Upper lobe of right lung (tissue), 1 donor: ENCODE data around the gene CDC42SE1. TPM values are rescaled to one million over a fixed set of nuclear protein-coding genes. Genes with fewer than 3 reads are reported as not detected.

Experiments
- ATAC-seq: fragments of 200-7000 bp; cut with Tn5 transposase; one replicate; pipeline ENCODE4 v1.9.1; 2020; ENCODE audit warnings: mild to moderate bottlenecking, moderate library complexity
- DNase-seq: peaks from one replicate; pipeline ENCODE4 v3.0.0-alpha.2; 2020
- H3K27ac ChIP-seq: fragments of 200-600 bp; one replicate; pipeline ENCODE4 v1.8.0; 2022
- H3K27me3 ChIP-seq: fragments of 200-600 bp; one replicate; pipeline ENCODE4 v1.8.0; 2022; ENCODE audit warnings: mild to moderate bottlenecking
- H3K36me3 ChIP-seq: fragments of 200-600 bp; one replicate; pipeline ENCODE4 v1.8.0; 2022
- H3K4me1 ChIP-seq: fragments of 200-600 bp; one replicate; pipeline ENCODE4 v1.8.0; 2022
- H3K4me3 ChIP-seq: fragments of 200-600 bp; one replicate; pipeline ENCODE4 v1.8.0; 2022; ENCODE audit warnings: mild to moderate bottlenecking
- H3K9me3 ChIP-seq: fragments of 200-600 bp; one replicate; pipeline ENCODE4 v1.8.0; 2022
- intact Hi-C: fragments of 100-400 bp; cut with DNase I; formaldehyde crosslinking; loops from one replicate; pipeline ENCODE4 v1.11.0; 2022
- total RNA-seq: library from RNA; stranded (reverse); fragmentation: NEBNext Ultra II Directional; extraction: Animal tissue kit (Norgen Biotek cat#: 25700); gene quantifications from one replicate; pipeline ENCODE4 v1.2.1, GENCODE V29; 2021
- TF ChIP-seq, protein P1 (sequence below): fragments of 200-600 bp; IDR thresholded peaks from one replicate; pipeline ENCODE4 v1.8.0; 2022; ENCODE audit warnings: antibody characterized with exemption
- donor health status: DM: no; HTN: yes; CAD: no; lungs with severe emphysema.

Gene CDC42SE1
- total RNA-seq, 1 donor from 2014 or later: 105 TPM

DNA sequence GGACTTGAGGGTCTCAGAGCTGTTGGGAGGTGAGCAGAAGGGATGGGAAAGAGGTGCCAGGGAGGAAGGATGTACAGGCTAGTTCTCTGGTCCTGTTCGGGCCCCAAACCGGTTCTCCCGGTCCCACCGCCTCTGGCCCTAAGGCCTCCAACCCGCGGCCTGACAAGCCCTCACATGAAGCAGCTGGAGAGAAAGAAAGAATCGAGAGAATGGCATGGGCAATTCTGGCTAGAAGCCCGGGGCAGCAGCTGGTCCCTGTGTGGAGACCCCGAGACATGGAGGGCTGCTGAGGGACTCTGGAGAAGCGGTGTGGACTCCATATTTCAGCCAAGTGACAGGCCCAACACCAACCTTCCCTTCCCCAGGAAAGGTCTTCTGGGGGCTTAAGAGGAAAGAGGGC is 730 bp downstream of the CDC42SE1 start:
- intact Hi-C loops: no loop called here
- H3K27ac ChIP-seq: peak overlapping the region; percentile 89
- no peaks in the 10 kb centered on the region for H3K9me3 ChIP-seq
- H3K4me3 ChIP-seq: peak overlapping the region; percentile 86
- TF ChIP-seq, protein P1, sequence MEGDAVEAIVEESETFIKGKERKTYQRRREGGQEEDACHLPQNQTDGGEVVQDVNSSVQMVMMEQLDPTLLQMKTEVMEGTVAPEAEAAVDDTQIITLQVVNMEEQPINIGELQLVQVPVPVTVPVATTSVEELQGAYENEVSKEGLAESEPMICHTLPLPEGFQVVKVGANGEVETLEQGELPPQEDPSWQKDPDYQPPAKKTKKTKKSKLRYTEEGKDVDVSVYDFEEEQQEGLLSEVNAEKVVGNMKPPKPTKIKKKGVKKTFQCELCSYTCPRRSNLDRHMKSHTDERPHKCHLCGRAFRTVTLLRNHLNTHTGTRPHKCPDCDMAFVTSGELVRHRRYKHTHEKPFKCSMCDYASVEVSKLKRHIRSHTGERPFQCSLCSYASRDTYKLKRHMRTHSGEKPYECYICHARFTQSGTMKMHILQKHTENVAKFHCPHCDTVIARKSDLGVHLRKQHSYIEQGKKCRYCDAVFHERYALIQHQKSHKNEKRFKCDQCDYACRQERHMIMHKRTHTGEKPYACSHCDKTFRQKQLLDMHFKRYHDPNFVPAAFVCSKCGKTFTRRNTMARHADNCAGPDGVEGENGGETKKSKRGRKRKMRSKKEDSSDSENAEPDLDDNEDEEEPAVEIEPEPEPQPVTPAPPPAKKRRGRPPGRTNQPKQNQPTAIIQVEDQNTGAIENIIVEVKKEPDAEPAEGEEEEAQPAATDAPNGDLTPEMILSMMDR: no peak
- peaks cover 22% of the 10 kb centered on the region for H3K36me3 ChIP-seq
- H3K4me1 ChIP-seq: peaks cover 37% of the 10 kb centered on the region
- no peaks in the 10 kb centered on the region for H3K27me3 ChIP-seq
- DNase-seq: peak; percentile 91
- ATAC-seq: peak; percentile 56

DNA sequence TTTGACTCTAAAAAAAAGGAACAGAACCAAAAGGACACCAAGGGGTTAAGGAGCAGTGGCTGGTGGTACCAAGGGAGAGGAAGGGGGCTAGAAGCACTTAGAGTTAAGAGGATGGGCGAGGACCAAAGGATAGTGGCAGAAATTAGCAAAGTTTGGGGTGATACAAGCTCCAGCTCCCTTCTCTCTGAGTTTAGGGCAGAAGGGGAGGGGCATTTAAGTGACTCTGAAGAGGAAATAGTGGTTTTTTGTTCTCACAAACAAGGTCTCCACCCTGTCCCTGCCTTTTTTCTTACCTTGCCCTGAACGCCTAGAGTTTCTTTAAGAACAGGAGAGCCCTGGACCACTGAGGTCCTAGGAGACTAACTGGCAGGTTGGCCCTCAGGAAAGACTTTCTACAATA is 3.3 kb downstream of the CDC42SE1 start:
- Histone ChIP-seq H3K9me3 (no peaks in the 10 kb centered on the region), H3K27me3 (no peaks in the 10 kb centered on the region), H3K4me1 (peaks cover 37% of the 10 kb centered on the region), H3K4me3 (peak overlapping the region; percentile 86), H3K36me3 (peaks cover 47% of the 10 kb centered on the region), H3K27ac (peak overlapping the region; percentile 89)
- ATAC-seq: no peak
- DNase-seq: no peak
- intact Hi-C loops: no loop called here
- TF ChIP-seq, protein P1: no peak

DNA sequence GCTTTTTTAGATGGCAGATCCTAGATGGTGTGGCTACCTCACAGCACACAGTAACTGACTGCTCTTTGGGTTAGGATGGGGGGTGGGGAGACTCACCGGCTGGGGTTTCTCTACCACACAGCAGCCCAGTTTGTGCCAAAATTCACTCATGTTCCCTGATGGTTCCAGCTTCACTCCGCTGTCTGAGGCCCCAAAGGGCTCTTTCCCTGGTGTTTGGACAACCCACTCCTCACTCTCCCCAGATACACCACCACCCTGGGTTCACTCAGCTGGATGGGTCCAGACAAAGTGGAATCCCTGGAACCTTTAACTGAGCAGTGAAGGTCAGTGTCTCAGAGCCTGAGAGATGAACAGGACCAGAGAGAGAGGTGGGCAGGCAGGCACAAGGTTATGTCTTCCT is 3.8 kb downstream of the CDC42SE1 start:
- peaks cover 53% of the 10 kb centered on the region for H3K36me3 ChIP-seq
- DNase-seq (no peak), ATAC-seq (no peak)
- H3K27ac ChIP-seq: peak overlapping the region; percentile 89
- no peaks in the 10 kb centered on the region for H3K27me3 ChIP-seq
- peaks cover 37% of the 10 kb centered on the region for H3K4me1 ChIP-seq
- H3K4me3 ChIP-seq: peak overlapping the region; percentile 86
- TF ChIP-seq, protein P1: no peak
- intact Hi-C loops: no loop called here
- no peaks in the 10 kb centered on the region for H3K9me3 ChIP-seq

DNA sequence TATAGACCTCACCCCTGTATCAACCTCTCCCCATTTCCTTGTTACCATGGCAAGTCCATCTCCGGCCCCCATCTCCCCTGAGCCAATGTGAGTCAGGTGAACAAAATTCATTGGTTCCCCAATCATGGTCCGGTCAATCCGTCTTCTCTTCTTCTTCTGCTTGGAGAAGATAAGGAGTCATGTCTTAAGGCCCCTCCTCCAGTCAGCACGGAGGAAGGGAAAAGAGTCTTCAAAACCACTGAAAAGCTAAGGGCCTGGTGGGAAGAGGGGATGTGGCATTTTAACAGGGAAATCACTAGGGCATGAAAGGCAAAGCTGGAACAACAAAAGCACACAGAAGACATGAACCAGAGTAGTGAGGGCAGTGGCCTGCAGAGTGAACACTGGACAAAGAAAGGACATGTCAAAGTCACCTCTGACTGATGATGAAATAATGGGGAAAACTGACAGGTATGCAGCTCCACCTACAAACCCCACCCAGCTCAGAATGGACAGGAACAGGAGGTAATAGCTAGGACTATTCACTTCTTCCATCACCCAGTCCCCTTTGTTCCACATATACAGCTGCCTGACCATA is 4.4 kb downstream of the CDC42SE1 start:
- no peak for ATAC-seq
- Histone ChIP-seq H3K4me3 (no peak overlapping the region), H3K36me3 (peaks cover 54% of the 10 kb centered on the region), H3K27me3 (no peaks in the 10 kb centered on the region), H3K9me3 (no peaks in the 10 kb centered on the region), H3K4me1 (peaks cover 32% of the 10 kb centered on the region), H3K27ac (peak overlapping the region; percentile 89)
- DNase-seq: no peak
- TF ChIP-seq, protein P1: no peak
- intact Hi-C loops: no loop called here

DNA sequence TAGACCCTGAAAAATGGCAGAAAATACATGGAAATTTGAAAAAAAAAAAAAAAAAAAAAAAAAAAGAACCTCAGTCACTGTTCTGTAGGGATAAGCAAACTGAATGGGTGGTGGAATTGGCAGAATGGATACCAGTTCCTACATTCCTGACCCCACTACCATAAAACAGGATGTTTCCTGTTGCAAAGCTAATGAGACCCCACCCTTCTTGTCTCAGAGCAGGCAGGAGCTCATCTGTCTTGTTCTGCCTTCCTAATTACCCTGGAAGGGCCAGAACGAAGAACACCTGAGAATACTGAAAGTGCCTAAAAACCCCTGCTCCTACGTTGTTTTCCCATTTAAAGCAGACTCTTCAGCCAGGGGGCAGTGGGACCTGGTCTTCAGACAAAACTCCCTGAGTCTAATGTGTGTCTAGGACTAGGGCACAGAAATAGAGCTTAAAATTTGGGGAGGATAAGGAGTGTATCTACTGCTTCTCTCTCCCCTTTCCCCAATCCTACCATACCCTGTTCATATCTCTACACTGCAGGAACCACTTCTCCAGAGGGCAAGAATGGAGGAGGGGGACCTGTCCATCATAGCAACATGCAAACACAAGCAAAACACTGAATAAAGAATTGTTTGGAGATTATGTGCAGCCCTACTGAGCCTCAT is 7.9 kb downstream of the CDC42SE1 start:
- DNase-seq (no peak), ATAC-seq (no peak)
- H3K9me3 ChIP-seq: no peaks in the 10 kb centered on the region
- TF ChIP-seq, protein P1: no peak
- H3K27ac ChIP-seq: no peak overlapping the region
- intact Hi-C loops: no loop called here
- peaks cover 54% of the 10 kb centered on the region for H3K36me3 ChIP-seq
- H3K27me3 ChIP-seq: no peaks in the 10 kb centered on the region
- H3K4me1 ChIP-seq: peaks cover 26% of the 10 kb centered on the region
- no peak overlapping the region for H3K4me3 ChIP-seq
